MCF 10A (cell line): ENCODE measurements around the gene PHACTR1. TPM values are rescaled to one million over a fixed set of nuclear protein-coding genes. Genes with fewer than 3 reads are reported as not detected.

Experiments used
- BruUV-seq: library from RNA; stranded (reverse); fragments of 400-500 nt; replicated peaks from 2 replicates; lab custom pipeline; 2021; lab: Mats Ljungman, UMichigan
- CTCF ChIA-PET: fragments of 300-600 bp; sonication (Branson Sonifier 250); formaldehyde crosslinking; extraction: SDS; loops from one replicate; lab custom pipeline; 2021; ENCODE audit warnings: antibody characterized with exemption, inconsistent platforms; lab: Yijun Ruan, JAX
- POLR2A ChIA-PET: fragments of 300-600, 350-650 bp; sonication (Branson Sonifier 250); formaldehyde crosslinking; extraction: SDS; loops from one replicate; lab custom pipeline; 2020; ENCODE audit warnings: antibody characterized with exemption, inconsistent platforms; lab: Yijun Ruan, JAX
- DNase-seq: peaks from one replicate; pipeline ENCODE4 v3.0.0-alpha.2; 2018; ENCODE audit not compliant: unreplicated experiment
- H3K27ac Mint-ChIP-seq: one replicate; pipeline ENCODE4 v1.8.0; 2022; ENCODE audit warnings: mild to moderate bottlenecking, low read depth, mixed read lengths; ENCODE audit not compliant: unreplicated experiment
- H3K27me3 Mint-ChIP-seq: one replicate; pipeline ENCODE4 v1.8.0; 2022; ENCODE audit warnings: mixed read lengths; ENCODE audit not compliant: insufficient read depth, unreplicated experiment
- H3K36me3 Mint-ChIP-seq: one replicate; pipeline ENCODE4 v1.8.0; 2022; ENCODE audit warnings: mild to moderate bottlenecking, moderate library complexity, mixed read lengths; ENCODE audit not compliant: insufficient read depth, unreplicated experiment
- H3K4me1 Mint-ChIP-seq: one replicate; pipeline ENCODE4 v1.8.0; 2022; ENCODE audit warnings: mixed read lengths; ENCODE audit not compliant: insufficient read depth, unreplicated experiment
- H3K4me3 Mint-ChIP-seq: one replicate; pipeline ENCODE4 v1.8.0; 2022; ENCODE audit warnings: mild to moderate bottlenecking, moderate library complexity, mixed read lengths; ENCODE audit not compliant: unreplicated experiment
- H3K9me3 Mint-ChIP-seq: one replicate; pipeline ENCODE4 v1.8.0; 2022; ENCODE audit warnings: mixed read lengths; ENCODE audit not compliant: unreplicated experiment
- intact Hi-C: fragments of 100-400 bp; cut with micrococcal nuclease; formaldehyde crosslinking; loops from 2 replicates; pipeline ENCODE4 v1.14.1; 2022
- total RNA-seq: library from RNA; stranded (reverse); gene quantifications from 2 replicates; pipeline ENCODE4 v1.2.3, GENCODE V29; 2022
- TF ChIP-seq, protein P1 (sequence below): fragments of 200-600 bp; IDR thresholded peaks from one replicate; pipeline ENCODE4 v1.8.0; 2022; ENCODE audit warnings: antibody characterized with exemption, mild to moderate bottlenecking; ENCODE audit not compliant: unreplicated experiment

PHACTR1 gene
- total RNA-seq, 1 experiment from 2014 or later = not detected

DNA sequence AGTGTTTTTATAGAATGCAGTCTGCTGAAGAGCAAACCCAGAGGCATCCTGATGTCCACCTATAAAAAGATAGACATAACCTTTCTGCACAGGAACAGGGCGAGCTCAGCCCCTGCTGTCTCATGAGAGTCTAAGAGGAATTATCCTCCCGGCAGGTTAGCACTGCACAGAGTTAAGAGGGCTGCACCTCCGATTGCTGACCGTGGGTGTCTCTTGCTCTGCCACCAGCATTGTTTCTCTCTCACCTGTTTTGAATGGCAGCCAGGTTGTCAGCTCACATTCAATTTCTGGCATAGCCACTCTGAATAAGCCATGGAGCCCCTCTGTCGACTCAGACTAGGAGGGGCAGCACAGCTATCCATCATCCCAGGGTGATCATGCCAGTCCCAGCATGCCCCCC lies 211.2 kb downstream of the PHACTR1 start:
- TF ChIP-seq, protein P1, sequence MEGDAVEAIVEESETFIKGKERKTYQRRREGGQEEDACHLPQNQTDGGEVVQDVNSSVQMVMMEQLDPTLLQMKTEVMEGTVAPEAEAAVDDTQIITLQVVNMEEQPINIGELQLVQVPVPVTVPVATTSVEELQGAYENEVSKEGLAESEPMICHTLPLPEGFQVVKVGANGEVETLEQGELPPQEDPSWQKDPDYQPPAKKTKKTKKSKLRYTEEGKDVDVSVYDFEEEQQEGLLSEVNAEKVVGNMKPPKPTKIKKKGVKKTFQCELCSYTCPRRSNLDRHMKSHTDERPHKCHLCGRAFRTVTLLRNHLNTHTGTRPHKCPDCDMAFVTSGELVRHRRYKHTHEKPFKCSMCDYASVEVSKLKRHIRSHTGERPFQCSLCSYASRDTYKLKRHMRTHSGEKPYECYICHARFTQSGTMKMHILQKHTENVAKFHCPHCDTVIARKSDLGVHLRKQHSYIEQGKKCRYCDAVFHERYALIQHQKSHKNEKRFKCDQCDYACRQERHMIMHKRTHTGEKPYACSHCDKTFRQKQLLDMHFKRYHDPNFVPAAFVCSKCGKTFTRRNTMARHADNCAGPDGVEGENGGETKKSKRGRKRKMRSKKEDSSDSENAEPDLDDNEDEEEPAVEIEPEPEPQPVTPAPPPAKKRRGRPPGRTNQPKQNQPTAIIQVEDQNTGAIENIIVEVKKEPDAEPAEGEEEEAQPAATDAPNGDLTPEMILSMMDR = no peak
- Mint-ChIP-seq H3K4me1 (no peaks in the 10 kb centered on the region), H3K27me3 (peaks cover 20% of the 10 kb centered on the region), H3K9me3 (no peaks in the 10 kb centered on the region), H3K36me3 (no peaks in the 10 kb centered on the region), H3K4me3 (no peak overlapping the region), H3K27ac (no peak overlapping the region)
- intact Hi-C loops = no loop called here
- POLR2A ChIA-PET = interaction anchor here (0.6 kb wide), 1 partner anchor 525 kb away, joined by 3 read pairs; no protein-coding TSS in a partner anchor
- no TSS peak for BruUV-seq
- CTCF ChIA-PET = no interaction called here
- DNase-seq = no peak

GRCh38 chr6:12929678-12930077 lies 213.1 kb downstream of the PHACTR1 start:
- ChIA-PET POLR2A (no interaction called here), CTCF (interaction anchor here (1.3 kb wide), 1 partner anchor 28 kb away, joined by 4 read pairs; no protein-coding TSS in a partner anchor)
- peaks cover 20% of the 10 kb centered on the region for H3K27me3 Mint-ChIP-seq
- no peaks in the 10 kb centered on the region for H3K4me1 Mint-ChIP-seq
- H3K9me3 Mint-ChIP-seq = no peaks in the 10 kb centered on the region
- TF ChIP-seq, protein P1 = no peak
- intact Hi-C loops = no loop called here
- no peak overlapping the region for H3K27ac Mint-ChIP-seq
- H3K36me3 Mint-ChIP-seq = no peaks in the 10 kb centered on the region
- DNase-seq = no peak
- BruUV-seq = no TSS peak
- no peak overlapping the region for H3K4me3 Mint-ChIP-seq

DNA sequence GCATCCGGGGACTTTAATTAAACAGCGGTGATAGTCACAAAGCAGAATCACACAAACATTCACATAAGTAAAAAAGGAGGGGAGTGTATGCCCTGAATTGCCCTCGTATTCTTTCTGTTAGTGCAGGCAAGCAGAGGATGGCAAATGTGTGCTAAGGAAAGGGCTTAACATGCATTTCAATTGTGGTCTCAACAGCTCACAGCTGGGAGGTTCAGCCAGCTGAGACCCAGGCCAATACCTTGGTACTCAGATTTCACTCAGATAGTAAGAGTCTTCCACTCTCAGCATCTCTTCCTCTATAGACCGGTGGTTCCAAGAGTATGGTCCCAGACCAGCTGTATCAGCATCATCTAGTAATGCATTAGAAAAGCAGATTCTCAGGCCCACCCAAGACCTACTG lies 215.1 kb downstream of the PHACTR1 start:
- DNase-seq = no peak
- BruUV-seq = no TSS peak
- Mint-ChIP-seq H3K27me3 (peaks cover 5% of the 10 kb centered on the region), H3K36me3 (no peaks in the 10 kb centered on the region), H3K9me3 (no peaks in the 10 kb centered on the region), H3K4me3 (no peak overlapping the region), H3K27ac (no peak overlapping the region), H3K4me1 (no peaks in the 10 kb centered on the region)
- ChIA-PET CTCF (interaction anchor here (1.0 kb wide), 1 partner anchor 20 kb away, joined by 5 read pairs; no protein-coding TSS in a partner anchor), POLR2A (interaction anchor here (0.6 kb wide), 1 partner anchor 342 kb away, joined by 3 read pairs; no protein-coding TSS in a partner anchor)
- intact Hi-C loops = no loop called here
- TF ChIP-seq, protein P1 = no peak

- ChIA-PET CTCF (interaction anchor here (2.3 kb wide), 1 partner anchor 23 kb away, joined by 8 read pairs; no protein-coding TSS in a partner anchor), POLR2A (no interaction called here)
- no peak overlapping the region for H3K4me3 Mint-ChIP-seq
- DNase-seq = no peak
- BruUV-seq = no TSS peak
- H3K4me1 Mint-ChIP-seq = no peaks in the 10 kb centered on the region
- TF ChIP-seq, protein P1 = no peak
- intact Hi-C loops = no loop called here
- H3K36me3 Mint-ChIP-seq = no peaks in the 10 kb centered on the region
- no peak overlapping the region for H3K27ac Mint-ChIP-seq
- H3K27me3 Mint-ChIP-seq = peaks cover 21% of the 10 kb centered on the region
- H3K9me3 Mint-ChIP-seq = no peaks in the 10 kb centered on the region
These were observed 219.1 kb downstream of the PHACTR1 start for GRCh38 chr6:12935637-12936036.
